ENCODE data around the gene PPP6R1. TPM values are rescaled to one million over a fixed set of nuclear protein-coding genes. Genes with fewer than 3 reads are reported as not detected.

Gene PPP6R1
- total and polyA plus RNA-seq, 2 of the 13 experiments (the other 11 are each of a cell fraction or from before 2014, with no cell fraction given) = 25.8 to 54.0 TPM

- TF ChIP-seq RNF2 (conservative IDR thresholded peaks at IDR 0.05; ENCODE audit: low read depth) (no peak), CENPX (CRISPR knock-in tag; IDR thresholded peaks at IDR 0.05) (no peak), ZNF580 (CRISPR knock-in tag; IDR thresholded peaks at IDR 0.05; ENCODE audit: borderline replicate concordance, low read depth) (no peak), IKZF5 (CRISPR knock-in tag; IDR thresholded peaks at IDR 0.05) (no peak), ARID2 (CRISPR knock-in tag; IDR thresholded peaks at IDR 0.05; ENCODE audit: borderline replicate concordance) (no peak), FOXK2 (IDR thresholded peaks at IDR 0.05) (no peak), ZNF792 (CRISPR knock-in tag; IDR thresholded peaks at IDR 0.05) (no peak), RBAK (CRISPR knock-in tag; IDR thresholded peaks at IDR 0.05) (no peak), RBFOX2 (IDR thresholded peaks at IDR 0.05; ENCODE audit: low read depth, low read length) (no peak), ZNF501 (CRISPR knock-in tag; IDR thresholded peaks at IDR 0.05) (no peak), KLF15 (CRISPR knock-in tag; IDR thresholded peaks at IDR 0.05; ENCODE audit: borderline replicate concordance) (no peak), ARNT (IDR thresholded peaks at IDR 0.05) (no peak), ARNTL (CRISPR knock-in tag; IDR thresholded peaks at IDR 0.05) (no peak), ZNF143 (CRISPR knock-in tag; IDR thresholded peaks at IDR 0.05) (peak; percentile 86), POLR2A (IDR thresholded peaks at IDR 0.05; ENCODE audit: insufficient read depth in 1 of 2, low read depth in 2 of 2, low read length in 2 of 2) (0 out of 4 replicates have a peak, but pooled peaks of 1 of the 2 experiments have one; percentile 1), SNRNP70 (IDR thresholded peaks at IDR 0.05; ENCODE audit: low read depth, low read length) (no peak), HHEX (CRISPR knock-in tag; IDR thresholded peaks at IDR 0.05) (no peak)
- TF ChIP-seq, protein P1, sequence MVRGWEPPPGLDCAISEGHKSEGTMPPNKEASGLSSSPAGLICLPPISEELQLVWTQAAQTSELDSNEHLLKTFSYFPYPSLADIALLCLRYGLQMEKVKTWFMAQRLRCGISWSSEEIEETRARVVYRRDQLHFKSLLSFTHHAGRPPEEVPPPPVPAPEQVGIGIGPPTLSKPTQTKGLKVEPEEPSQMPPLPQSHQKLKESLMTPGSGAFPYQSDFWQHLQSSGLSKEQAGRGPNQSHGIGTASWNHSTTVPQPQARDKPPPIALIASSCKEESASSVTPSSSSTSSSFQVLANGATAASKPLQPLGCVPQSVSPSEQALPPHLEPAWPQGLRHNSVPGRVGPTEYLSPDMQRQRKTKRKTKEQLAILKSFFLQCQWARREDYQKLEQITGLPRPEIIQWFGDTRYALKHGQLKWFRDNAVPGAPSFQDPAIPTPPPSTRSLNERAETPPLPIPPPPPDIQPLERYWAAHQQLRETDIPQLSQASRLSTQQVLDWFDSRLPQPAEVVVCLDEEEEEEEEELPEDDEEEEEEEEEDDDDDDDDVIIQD (CRISPR knock-in tag; IDR thresholded peaks at IDR 0.05; ENCODE audit: low read depth) = no peak
- TF ChIP-seq, protein P2, sequence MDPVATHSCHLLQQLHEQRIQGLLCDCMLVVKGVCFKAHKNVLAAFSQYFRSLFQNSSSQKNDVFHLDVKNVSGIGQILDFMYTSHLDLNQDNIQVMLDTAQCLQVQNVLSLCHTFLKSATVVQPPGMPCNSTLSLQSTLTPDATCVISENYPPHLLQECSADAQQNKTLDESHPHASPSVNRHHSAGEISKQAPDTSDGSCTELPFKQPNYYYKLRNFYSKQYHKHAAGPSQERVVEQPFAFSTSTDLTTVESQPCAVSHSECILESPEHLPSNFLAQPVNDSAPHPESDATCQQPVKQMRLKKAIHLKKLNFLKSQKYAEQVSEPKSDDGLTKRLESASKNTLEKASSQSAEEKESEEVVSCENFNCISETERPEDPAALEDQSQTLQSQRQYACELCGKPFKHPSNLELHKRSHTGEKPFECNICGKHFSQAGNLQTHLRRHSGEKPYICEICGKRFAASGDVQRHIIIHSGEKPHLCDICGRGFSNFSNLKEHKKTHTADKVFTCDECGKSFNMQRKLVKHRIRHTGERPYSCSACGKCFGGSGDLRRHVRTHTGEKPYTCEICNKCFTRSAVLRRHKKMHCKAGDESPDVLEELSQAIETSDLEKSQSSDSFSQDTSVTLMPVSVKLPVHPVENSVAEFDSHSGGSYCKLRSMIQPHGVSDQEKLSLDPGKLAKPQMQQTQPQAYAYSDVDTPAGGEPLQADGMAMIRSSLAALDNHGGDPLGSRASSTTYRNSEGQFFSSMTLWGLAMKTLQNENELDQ (CRISPR knock-in tag; IDR thresholded peaks at IDR 0.05; ENCODE audit: borderline replicate concordance) = no peak
These were observed 61.3 kb downstream of the PPP6R1 start (continued) for GRCh38 chr19:55197528-55197927.
